GM12865 (cell line): ENCODE measurements around the gene FRMPD2.

Experiments
- DNase-seq: peaks from one replicate; pipeline ENCODE4 v3.0.0; 2010; ENCODE audit warnings: low read depth
- H3K4me3 ChIP-seq: 2 replicates; pipeline ENCODE4 v1.5.1; 2011; ENCODE audit warnings: mild to moderate bottlenecking, low read depth, low read length, control low read depth
- TF ChIP-seq, protein P1 (sequence below): IDR thresholded peaks from 2 replicates; pipeline ENCODE4 v1.5.1; 2011; ENCODE audit warnings: low read length, control low read depth, low read depth, inconsistent platforms; ENCODE audit not compliant: insufficient read depth; ENCODE audit errors: missing control alignments

The FRMPD2 gene

DNA sequence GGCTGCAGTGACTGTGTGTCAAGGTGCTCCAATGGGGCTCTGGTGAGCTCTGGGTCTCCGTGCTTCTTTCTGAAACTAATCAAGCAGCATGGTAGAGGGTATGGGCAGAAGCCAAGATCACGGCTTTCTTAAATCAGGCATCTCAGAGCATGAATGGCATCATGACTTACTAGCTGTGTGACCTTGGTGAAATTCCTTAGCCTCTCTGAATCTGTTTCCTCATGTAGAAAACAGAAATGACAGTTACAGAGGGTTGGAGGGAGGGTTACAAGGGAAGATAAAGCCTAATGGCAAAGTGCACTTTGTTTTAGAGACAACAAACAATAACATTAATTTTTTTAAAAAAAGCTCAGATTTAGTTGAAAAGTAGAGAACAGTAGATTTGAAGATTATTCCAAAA, 34.9 kb downstream of the FRMPD2 start:
- no peak overlapping the region for H3K4me3 ChIP-seq
- TF ChIP-seq, protein P1, sequence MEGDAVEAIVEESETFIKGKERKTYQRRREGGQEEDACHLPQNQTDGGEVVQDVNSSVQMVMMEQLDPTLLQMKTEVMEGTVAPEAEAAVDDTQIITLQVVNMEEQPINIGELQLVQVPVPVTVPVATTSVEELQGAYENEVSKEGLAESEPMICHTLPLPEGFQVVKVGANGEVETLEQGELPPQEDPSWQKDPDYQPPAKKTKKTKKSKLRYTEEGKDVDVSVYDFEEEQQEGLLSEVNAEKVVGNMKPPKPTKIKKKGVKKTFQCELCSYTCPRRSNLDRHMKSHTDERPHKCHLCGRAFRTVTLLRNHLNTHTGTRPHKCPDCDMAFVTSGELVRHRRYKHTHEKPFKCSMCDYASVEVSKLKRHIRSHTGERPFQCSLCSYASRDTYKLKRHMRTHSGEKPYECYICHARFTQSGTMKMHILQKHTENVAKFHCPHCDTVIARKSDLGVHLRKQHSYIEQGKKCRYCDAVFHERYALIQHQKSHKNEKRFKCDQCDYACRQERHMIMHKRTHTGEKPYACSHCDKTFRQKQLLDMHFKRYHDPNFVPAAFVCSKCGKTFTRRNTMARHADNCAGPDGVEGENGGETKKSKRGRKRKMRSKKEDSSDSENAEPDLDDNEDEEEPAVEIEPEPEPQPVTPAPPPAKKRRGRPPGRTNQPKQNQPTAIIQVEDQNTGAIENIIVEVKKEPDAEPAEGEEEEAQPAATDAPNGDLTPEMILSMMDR: no peak
- no peak for DNase-seq

- TF ChIP-seq, protein P1: no peak
- DNase-seq: no peak
- no peak overlapping the region for H3K4me3 ChIP-seq
These were observed 35.5 kb downstream of the FRMPD2 start for GRCh38 chr10:48238826-48239520.

GRCh38 chr10:48237259-48238250, 36.9 kb downstream of the FRMPD2 start:
- no peak for DNase-seq
- H3K4me3 ChIP-seq: no peak overlapping the region
- TF ChIP-seq, protein P1: no peak

DNA sequence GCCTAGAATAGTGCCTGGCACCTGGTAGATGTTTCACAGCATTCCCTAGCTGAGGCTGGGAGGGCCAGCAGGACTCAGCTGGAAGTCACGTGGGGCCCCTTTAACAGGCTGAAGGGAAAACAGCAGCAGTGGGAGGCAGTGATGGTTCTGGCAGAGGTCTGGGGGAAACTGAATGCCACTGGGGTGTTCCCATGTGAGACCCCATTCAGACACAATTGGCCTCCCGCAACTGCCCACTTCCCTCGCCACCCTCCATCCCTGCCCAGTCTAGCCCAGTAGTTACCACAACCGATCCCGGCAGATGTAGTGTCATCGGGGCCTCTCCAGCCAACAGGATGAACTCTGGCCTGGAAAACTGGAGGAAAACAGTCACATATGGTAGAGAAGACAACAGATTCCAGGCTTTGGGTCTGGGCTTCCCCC, 38.3 kb downstream of the FRMPD2 start:
- H3K4me3 ChIP-seq: no peak overlapping the region
- DNase-seq: no peak
- TF ChIP-seq, protein P1: no peak

DNA sequence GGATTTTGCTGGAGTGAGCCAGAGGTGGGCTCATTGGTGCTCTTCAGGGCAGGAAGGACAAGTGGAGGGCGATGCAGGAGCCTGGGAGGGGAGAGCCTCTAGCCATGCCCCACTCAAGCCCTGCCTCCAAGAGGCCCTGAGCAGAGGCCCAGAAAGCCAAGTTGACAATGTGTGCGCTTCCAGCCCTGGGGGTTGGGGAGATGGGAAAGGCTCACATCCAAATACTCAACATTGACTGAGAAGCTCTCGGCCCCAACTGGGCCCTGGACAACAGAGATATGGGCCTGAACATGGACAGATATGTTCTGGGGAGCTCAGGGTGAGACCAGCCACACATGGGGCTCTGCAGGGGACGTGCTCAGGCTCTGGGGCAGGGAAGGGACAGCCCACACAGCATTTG, 39.0 kb downstream of the FRMPD2 start:
- no peak for DNase-seq
- no peak overlapping the region for H3K4me3 ChIP-seq
- TF ChIP-seq, protein P1: no peak

DNA sequence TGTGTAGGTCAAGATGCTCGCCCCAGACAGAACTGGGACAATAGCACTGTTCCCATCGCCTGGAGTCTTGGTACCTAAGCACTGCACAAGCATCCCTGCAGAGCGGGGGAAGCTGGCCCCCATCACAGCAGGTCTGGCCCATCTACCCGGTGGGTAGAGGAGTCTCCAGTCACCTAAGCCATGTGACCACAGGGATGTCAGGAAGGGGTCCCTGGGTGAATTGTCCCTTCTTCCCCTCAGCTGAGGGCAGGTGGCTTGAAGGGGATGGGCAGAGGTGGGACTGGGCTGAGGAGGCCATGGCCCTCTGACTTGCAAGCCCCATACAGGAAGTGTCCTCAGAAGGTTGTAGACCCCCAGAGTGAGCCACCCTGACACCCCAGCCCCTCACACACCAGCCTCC, 39.7 kb downstream of the FRMPD2 start:
- TF ChIP-seq, protein P1: no peak

DNA sequence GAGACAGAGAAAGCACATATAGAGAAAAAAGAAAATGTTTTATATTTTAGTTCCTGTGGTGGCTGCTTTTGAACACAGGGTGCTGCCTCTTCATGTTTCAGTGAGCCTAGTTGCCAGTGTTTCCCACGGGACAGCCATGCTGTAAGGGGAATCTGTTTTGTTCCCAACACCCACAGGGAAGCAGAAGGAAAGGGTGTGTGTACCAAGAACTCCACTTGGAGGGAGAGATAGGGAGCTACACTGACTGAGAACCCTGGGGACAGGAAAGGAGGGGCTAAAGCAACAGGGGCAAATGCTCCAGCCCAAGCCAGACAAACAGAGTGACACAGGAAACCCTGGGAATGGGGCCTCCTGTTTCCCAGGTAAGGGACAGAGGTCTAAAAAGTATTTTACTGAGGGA, 40.2 kb downstream of the FRMPD2 start:
- H3K4me3 ChIP-seq: no peak overlapping the region
- no peak for DNase-seq
- TF ChIP-seq, protein P1: no peak

More for the DNA sequence above, 39.7 kb downstream of the FRMPD2 start:
- no peak for DNase-seq
- H3K4me3 ChIP-seq: no peak overlapping the region
